Small intestine (tissue), 7 donors: ENCODE results near the gene ITGB6. TPM values are rescaled to one million over a fixed set of nuclear protein-coding genes. Genes with fewer than 3 reads are reported as not detected.
"Not testable (repeated sequence)": the region's sequence is repeated elsewhere in the genome, so short reads cannot be mapped to it uniquely, and the experiment has no call there.

Source experiments
- DNase-seq, 2 donors: peaks; one replicate each; pipeline versions ENCODE4 v3.0.0 to v3.0.0-alpha.2; 2013
- FAIRE-seq: peaks from 2 replicates; lab custom pipeline; 2012; peaks lifted over from hg19 to GRCh38; lab: Jason Lieb, UNC
- H3K27ac ChIP-seq, 3 donors: one replicate each; pipeline ENCODE4 v1.5.1; 2013; ENCODE audit warnings: low read length in 2 of 3, mild to moderate bottlenecking in 2 of 3, control low read depth in 1 of 3, inconsistent platforms in 1 of 3, low read depth in 1 of 3, moderate library complexity in 1 of 3
- H3K27me3 ChIP-seq, 3 donors: one replicate each; pipeline ENCODE4 v1.6.1; 2013; ENCODE audit warnings: low read length in 3 of 3, inconsistent platforms in 1 of 3; ENCODE audit not compliant: control insufficient read depth in 3 of 3, insufficient read depth in 3 of 3
- H3K36me3 ChIP-seq, 3 donors: one replicate each; pipeline ENCODE4 v1.6.1; 2013; ENCODE audit warnings: low read length in 3 of 3, inconsistent platforms in 1 of 3, low read depth in 1 of 3, mild to moderate bottlenecking in 1 of 3, moderate library complexity in 1 of 3; ENCODE audit not compliant: control insufficient read depth in 3 of 3, insufficient read depth in 2 of 3
- H3K4me1 ChIP-seq, 3 donors: one replicate each; pipeline ENCODE4 v1.6.1; 2013; ENCODE audit warnings: low read length in 2 of 3, inconsistent platforms in 1 of 3, low read depth in 1 of 3, mild to moderate bottlenecking in 1 of 3, moderate library complexity in 1 of 3; ENCODE audit not compliant: control insufficient read depth in 3 of 3, insufficient read depth in 2 of 3
- H3K4me3 ChIP-seq, 3 donors: one replicate each; pipeline ENCODE4 v1.5.1; 2013; ENCODE audit warnings: low read length in 3 of 3, control low read depth in 1 of 3, inconsistent platforms in 1 of 3, low read depth in 1 of 3, mild to moderate bottlenecking in 1 of 3, moderate library complexity in 1 of 3
- H3K9me3 ChIP-seq, 2 donors: one replicate each; pipeline ENCODE4 v1.6.1; 2013; ENCODE audit warnings: low read depth in 1 of 2, low read length in 1 of 2; ENCODE audit not compliant: control insufficient read depth in 2 of 2, insufficient read depth in 1 of 2
- WGBS, 3 donors: extraction: QIAGEN DNeasy Blood & Tissue Kit; methylation state at CpG; one replicate each; pipeline ENCODE4 v1.1.7; 2013; 5-methylcytosine and 5-hydroxymethylcytosine counted together
- polyA plus RNA-seq, 4 donors: library from polyadenylated mRNA; stranded (reverse) in 3 of 4; unstranded in 1 of 4; fragments of 200-250 nt in 3 of 4; fragments of 120-200 nt in 1 of 4; gene quantifications; one replicate each; pipeline versions ENCODE4 v1.2.1 to v1.2.3, GENCODE V29; 2013
- donor health status: healthy with polysubstance abuse.
- donor health status: control.
- donor health status: control.
- donor health status: Bipolar disorder and iron deficiency.
- donor health status: healthy.

The ITGB6 gene
- polyA plus RNA-seq, 4 donors = 3.0 to 14.2 (median 4.8) TPM

GRCh38 chr2:160167089-160167740 is 32.9 kb downstream of the ITGB6 start:
- no peak overlapping the region for H3K27ac ChIP-seq
- WGBS, 3 donors = 89 to 95% (median 90%) methylated on average over 12 of the region's 12 CpGs

GRCh38 chr2:160165996-160166395 is 34.1 kb downstream of the ITGB6 start:
- no peaks in the 10 kb centered on the region for H3K9me3 ChIP-seq
- no peak overlapping the region for H3K4me3 ChIP-seq
- H3K4me1 ChIP-seq = peaks cover 0 to 25% (median 3%) of the 10 kb centered on the region in 3 donors
- H3K27ac ChIP-seq = no peak overlapping the region
- H3K27me3 ChIP-seq = no peaks in the 10 kb centered on the region
- DNase-seq (peak in 1 of 2 donors; percentile 27), FAIRE-seq (no peak)
- H3K36me3 ChIP-seq = peaks cover 0 to 3% (median 1%) of the 10 kb centered on the region in 3 donors
- 61 to 85% (median 65%) methylated on average over 1 of the region's 1 CpG for WGBS, 3 donors

More at GRCh38 chr2:160167089-160167740, 32.9 kb downstream of the ITGB6 start:
- Histone ChIP-seq H3K4me3 (no peak overlapping the region), H3K36me3 (peaks cover 0 to 5% (median 0%) of the 10 kb centered on the region in 3 donors), H3K27me3 (no peaks in the 10 kb centered on the region), H3K4me1 (peaks cover 0 to 25% (median 3%) of the 10 kb centered on the region in 3 donors), H3K9me3 (no peaks in the 10 kb centered on the region)
- FAIRE-seq (no peak), DNase-seq (no peak)

GRCh38 chr2:160165081-160165480 is 35.0 kb downstream of the ITGB6 start:
- 24 to 43% (median 43%) methylated on average over 2 of the region's 2 CpGs for WGBS, 3 donors
- Histone ChIP-seq H3K4me3 (no peak overlapping the region), H3K36me3 (peaks cover 0 to 3% (median 1%) of the 10 kb centered on the region in 3 donors), H3K27ac (no peak overlapping the region), H3K4me1 (peaks cover 0 to 25% (median 3%) of the 10 kb centered on the region in 3 donors), H3K9me3 (no peaks in the 10 kb centered on the region), H3K27me3 (no peaks in the 10 kb centered on the region)
- DNase-seq (no peak), FAIRE-seq (no peak)

GRCh38 chr2:160157861-160158829 is 41.9 kb downstream of the ITGB6 start:
- no peak overlapping the region for H3K4me3 ChIP-seq
- peaks cover 0 to 2% (median 0%) of the 10 kb centered on the region in 3 donors for H3K4me1 ChIP-seq
- 74 to 85% (median 84%) methylated on average over 13 of the region's 13 CpGs for WGBS, 3 donors
- no peak overlapping the region for H3K27ac ChIP-seq
- FAIRE-seq (no peak), DNase-seq (no peak)
- no peaks in the 10 kb centered on the region for H3K27me3 ChIP-seq
- no peaks in the 10 kb centered on the region for H3K9me3 ChIP-seq
- H3K36me3 ChIP-seq = peaks cover 0 to 1% (median 0%) of the 10 kb centered on the region in 3 donors

- Histone ChIP-seq H3K4me1 (peaks cover 0 to 2% (median 0%) of the 10 kb centered on the region in 3 donors), H3K9me3 (no peaks in the 10 kb centered on the region), H3K4me3 (no peak overlapping the region), H3K27me3 (no peaks in the 10 kb centered on the region), H3K36me3 (no peaks in the 10 kb centered on the region), H3K27ac (no peak overlapping the region)
- WGBS, 3 donors = 76 to 84% (median 78%) methylated on average over 2 of the region's 2 CpGs
- FAIRE-seq (no peak), DNase-seq (no peak)
Measured at GRCh38 chr2:160156665-160157064, 43.4 kb downstream of the ITGB6 start.

- Histone ChIP-seq H3K36me3 (no peaks in the 10 kb centered on the region), H3K4me3 (no peak overlapping the region), H3K27me3 (no peaks in the 10 kb centered on the region), H3K4me1 (peaks cover 0 to 2% (median 0%) of the 10 kb centered on the region in 3 donors), H3K9me3 (no peaks in the 10 kb centered on the region), H3K27ac (no peak overlapping the region)
- DNase-seq (no peak), FAIRE-seq (no peak)
- WGBS, 3 donors = 76 to 90% (median 89%) methylated on average over 4 of the region's 4 CpGs
Measured at GRCh38 chr2:160156100-160156499, 44.0 kb downstream of the ITGB6 start.

- H3K27me3 ChIP-seq, H3K4me3 ChIP-seq, H3K36me3 ChIP-seq, FAIRE-seq, H3K4me1 ChIP-seq, H3K9me3 ChIP-seq, H3K27ac ChIP-seq: not testable (repeated sequence)
- DNase-seq = peak in 1 of 2 donors; percentile 44
- WGBS, 3 donors = 56 to 74% (median 62%) methylated on average over 8 of the region's 8 CpGs
Measured at GRCh38 chr2:160148419-160148818, 51.7 kb downstream of the ITGB6 start.

GRCh38 chr2:160145471-160145870 is 54.6 kb downstream of the ITGB6 start:
- Histone ChIP-seq H3K27ac (no peak overlapping the region), H3K27me3 (peaks cover 0 to 2% (median 0%) of the 10 kb centered on the region in 3 donors), H3K9me3 (no peaks in the 10 kb centered on the region), H3K4me1 (no peaks in the 10 kb centered on the region), H3K36me3 (peaks cover 0 to 10% (median 3%) of the 10 kb centered on the region in 3 donors), H3K4me3 (no peak overlapping the region)
- 74 to 80% (median 80%) methylated on average over 2 of the region's 2 CpGs for WGBS, 3 donors
- no peak for DNase-seq
- FAIRE-seq = no peak
